Hematopoietic multipotent progenitor cell treated with erythropoietin and hydrocortisone succinate and interleukin-3 and kit ligand, for 8 days (in vitro differentiated cells): ENCODE measurements around the gene NELFB.
A peak's percentile ranks its signal among the peaks of the same experiment; 100 is the strongest.

Source experiments
- DNase-seq: peaks from one replicate; pipeline ENCODE4 v3.0.0-alpha.2; 2015

Gene NELFB

GRCh38 chr9:137224830-137225694, 30.1 kb upstream of the NELFB start, which contains the start of gene CYSRT1:
CYSRT1 (plus strand) TSS chr9:137225174; CDS start chr9:137225622, 448 bp downstream.
- no peak for DNase-seq

DNA sequence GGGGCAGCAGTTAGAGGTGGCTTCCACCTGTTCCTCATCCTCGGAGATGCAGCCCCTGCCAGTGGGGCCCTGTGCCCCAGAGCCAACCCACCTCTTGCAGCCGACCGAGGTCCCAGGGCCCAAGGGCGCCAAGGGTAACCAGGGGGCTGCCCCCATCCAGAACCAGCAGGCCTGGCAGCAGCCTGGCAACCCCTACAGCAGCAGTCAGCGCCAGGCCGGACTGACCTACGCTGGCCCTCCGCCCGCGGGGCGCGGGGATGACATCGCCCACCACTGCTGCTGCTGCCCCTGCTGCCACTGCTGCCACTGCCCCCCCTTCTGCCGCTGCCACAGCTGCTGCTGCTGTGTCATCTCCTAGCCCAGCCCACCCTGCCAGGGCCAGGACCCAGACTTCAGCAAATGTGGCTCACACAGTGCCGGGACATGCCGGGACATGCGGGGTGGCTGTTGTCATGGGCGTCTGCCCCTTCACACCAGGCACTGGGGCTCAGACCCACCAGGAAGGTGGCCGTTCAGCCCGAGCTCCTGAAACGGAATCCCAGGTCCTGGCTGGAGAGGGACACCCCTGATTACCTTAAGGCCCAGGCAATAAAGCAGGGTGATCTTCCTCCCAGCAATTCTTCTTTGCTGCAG, 29.3 kb upstream of the NELFB start:
- no peak for DNase-seq

DNA sequence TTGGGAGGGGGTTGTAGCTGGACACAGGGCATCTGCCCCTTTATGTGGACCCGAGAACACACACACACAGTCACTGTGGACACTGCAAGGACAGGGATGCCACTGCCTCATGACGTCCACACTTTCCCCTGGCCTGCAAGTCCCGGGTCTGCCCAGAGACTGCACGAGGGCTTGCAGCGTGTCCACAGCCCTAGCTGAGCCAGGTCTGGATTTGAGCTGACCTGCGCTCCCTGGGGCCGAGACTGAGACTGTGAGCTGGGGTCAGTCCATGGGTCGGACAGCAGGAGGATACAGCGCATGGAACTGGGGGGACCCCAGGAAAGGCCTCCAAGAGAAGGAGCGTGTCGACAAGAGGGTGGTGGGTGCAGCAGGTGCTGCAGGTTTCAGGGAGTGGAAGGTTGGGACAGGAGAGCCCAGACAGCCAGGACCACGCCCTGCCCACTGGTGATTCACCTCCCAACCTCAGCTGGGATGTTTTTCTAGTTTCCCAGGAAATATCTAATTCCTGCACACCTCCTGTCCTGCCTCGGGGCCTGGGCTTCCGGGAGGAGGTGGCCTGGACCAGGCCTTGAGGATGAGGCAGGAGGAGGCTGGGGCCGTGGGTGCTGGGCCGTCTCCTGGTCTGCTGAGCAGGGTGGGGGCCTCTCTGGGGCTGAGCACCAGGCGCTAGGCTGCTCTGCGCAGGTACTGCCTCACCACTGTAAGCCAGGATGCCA, 28.6 kb upstream of the NELFB start:
- DNase-seq = no peak

DNA sequence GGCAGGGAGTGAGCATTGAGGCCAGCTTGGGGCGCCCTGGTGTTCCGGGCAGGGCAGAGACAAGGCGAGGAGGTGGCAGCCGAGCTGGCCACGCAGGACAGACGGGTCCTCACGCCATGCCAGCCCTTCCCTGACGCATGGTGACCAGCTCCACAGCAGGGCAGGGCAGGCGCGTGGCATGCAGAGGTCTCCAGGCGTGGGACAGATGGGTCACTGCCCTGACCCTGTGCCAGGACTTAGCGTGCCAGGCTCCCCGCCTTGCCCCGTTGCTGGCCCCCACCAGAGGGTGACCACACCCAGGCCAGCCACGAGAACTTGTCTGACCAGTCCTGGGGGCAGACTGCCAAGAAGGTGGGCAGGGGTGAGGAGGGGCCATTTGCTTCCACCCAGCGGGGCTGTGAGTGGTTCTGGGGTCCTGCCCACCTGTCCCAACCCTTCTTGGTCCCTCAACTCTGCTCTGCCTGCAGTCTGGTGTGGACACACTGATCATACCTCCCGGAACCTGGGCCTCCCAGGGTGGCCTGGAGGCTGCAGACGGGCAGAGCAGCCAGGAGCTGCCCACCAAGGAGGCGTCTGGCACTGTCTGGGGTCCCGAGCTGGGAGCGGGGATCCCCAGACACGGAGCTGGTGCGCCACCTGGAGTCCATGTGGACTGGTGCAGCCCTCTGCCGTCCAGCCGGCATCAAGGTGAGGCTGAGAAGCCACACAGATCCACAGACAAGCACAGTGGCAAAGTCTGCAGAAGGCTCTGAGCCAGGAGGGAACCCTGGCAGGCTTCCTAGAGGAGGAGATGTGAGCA, 27.9 kb upstream of the NELFB start, which contains the start of gene RNF224:
TSS of gene RNF224 (plus strand) at position 449 of the 799 bp plus-strand sequence. CDS start 834 bp downstream, outside the sequence.
- peak; percentile 83 for DNase-seq

- DNase-seq = no peak
These were observed 27.1 kb upstream of the NELFB start for GRCh38 chr9:137227853-137228505.

DNA sequence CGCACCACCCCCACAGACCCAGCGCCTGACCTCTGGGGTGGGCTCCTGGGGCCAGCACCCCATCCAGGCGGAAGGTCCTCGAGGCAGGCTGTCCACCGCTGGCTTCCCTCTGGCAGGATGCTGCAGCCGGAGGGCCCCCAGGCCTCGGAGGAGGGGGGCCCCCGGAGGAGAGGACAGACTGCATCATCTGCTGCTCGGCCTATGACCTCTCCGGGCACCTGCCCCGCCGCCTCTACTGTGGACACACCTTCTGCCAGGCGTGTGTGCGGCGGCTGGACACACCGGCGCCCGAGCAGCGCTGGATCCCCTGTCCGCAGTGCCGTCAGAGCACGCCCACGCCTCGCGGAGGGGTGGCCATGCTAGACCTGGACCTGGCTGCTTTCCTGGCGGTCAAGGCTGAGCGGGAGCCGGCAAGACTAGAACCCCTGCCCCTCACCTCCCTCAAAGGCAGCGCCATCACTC, 26.6 kb upstream of the NELFB start:
- DNase-seq = no peak

GRCh38 chr9:137228968-137229896, 25.9 kb upstream of the NELFB start:
- DNase-seq = no peak

- no peak for DNase-seq
These were observed 25.0 kb upstream of the NELFB start for GRCh38 chr9:137229903-137230704.

- DNase-seq = no peak
These were observed 24.3 kb upstream of the NELFB start, which contains the start of gene SLC34A3 for GRCh38 chr9:137230705-137231371. SLC34A3 (plus strand) TSS chr9:137230901; CDS start chr9:137231703, 802 bp downstream.

DNA sequence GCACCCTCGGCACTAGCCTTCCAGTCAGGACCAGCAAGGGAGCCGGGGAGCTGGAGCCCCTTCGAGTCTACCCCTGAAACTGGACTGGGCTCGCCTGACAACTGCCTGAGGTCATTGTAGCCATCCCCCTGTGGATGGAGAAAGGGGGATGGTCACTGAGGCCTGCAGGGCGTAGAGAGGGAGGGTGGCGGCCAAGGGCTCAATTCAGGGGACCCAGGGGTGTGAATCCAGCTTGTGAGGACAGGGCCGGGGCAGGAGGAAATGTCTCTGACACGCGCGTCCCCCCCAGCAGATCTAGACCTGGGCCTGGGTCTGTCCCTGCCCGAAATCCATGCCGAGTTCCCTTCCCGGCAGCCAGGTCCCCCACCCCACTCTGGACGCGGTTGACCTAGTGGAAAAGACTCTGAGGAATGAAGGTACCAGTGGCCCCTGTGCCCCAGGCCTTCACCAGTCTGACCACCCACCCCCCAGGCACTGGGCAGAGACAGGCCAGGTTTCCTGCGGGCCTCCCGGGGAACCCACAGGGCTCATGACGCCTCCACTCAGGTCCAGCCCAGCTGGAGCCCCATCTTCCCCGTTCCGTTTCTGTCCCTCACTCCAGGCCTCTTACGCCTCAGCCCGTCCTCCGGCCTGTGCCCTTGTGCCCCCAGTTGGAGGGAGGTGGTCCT, 23.6 kb upstream of the NELFB start:
- no peak for DNase-seq

DNA sequence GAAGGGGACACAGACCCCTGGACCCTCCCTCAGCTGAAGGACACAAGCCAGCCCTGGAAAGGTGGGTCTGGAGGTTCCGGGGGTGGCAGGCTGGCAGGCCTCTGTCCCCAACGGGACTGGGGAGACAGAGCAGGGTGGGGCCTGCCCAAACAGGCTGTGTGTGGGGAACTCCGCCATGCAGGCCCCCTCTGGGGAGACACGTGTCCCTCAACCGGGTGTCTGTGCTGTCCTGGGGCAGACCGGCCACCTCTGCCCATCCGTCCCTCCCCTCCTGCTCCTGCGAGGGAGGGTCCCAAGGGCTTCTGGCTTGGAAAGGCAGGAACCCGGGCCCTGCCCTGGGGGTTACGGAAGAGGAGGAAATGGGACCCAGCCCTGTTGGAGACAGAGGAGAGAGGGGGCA, 23.0 kb upstream of the NELFB start:
- DNase-seq = no peak

- DNase-seq = no peak
These were observed 22.6 kb upstream of the NELFB start for GRCh38 chr9:137232510-137232909.

DNA sequence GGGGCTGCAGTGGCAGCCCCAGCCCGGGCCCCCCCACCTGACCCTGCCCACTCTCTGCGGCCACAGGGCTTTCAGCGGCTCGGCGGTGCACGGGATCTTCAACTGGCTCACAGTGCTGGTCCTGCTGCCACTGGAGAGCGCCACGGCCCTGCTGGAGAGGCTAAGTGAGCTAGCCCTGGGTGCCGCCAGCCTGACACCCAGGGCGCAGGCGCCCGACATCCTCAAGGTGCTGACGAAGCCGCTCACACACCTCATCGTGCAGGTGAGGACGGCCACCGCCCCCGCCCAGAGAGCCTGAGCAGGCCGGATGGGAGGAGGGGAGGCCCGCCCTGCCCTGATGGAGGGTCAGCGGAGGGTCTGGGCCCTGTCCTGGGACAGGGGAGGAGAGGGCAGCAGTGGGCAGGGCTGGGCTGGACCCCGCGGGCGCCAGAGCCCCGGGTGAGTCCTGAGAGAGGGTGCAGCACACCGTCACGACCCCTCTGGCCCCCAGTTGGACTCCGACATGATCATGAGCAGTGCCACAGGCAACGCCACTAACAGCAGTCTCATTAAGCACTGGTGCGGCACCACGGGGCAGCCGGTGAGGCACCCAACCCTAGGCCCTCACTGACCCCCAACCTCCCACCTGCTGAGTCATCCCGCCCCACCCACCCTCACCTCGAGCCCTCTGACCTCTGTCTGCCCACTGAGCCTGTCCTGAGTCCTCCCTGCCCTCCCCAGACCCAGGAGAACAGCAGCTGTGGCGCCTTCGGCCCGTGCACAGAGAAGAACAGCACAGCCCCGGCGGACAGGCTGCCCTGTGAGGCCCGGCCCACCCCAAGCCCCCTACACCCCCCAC, 21.8 kb upstream of the NELFB start:
- DNase-seq = no peak

GRCh38 chr9:137234055-137234697, 21.0 kb upstream of the NELFB start:
- no peak for DNase-seq

GRCh38 chr9:137234758-137235423, 20.2 kb upstream of the NELFB start:
- DNase-seq = no peak

DNA sequence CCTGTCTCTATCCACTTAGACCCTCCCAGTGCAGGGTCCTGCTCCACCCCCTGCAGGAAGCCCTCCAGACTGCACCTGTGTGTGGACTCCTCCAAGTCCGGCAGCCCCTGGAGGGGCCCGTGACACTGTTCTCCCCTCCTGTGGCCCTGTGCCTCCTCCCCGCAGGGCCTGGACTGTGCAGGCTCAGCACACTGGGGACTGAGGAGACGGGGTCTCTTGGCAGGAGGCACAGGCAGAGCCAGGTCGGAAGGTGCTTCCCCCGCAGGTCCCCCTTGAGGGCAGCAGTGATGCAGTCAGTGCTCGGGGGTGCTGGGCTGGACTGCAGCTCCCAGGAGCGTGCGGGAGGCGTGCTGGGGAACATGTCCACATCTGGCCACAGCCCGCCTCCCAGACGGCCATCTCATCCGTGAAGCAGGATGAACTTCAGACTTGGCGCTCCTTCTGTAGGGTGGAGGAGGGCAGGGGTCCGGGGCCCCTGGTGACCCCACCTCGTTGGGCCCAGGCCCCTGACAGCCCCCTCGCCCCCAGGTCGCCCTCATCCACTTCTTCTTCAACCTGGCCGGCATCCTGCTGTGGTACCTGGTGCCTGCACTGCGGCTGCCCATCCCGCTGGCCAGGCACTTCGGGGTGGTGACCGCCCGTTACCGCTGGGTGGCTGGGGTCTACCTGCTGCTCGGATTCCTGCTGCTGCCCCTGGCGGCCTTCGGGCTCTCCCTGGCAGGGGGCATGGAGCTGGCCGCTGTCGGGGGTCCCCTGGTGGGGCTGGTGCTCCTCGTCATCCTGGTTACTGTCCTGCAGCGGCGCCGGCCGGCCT, 19.5 kb upstream of the NELFB start:
- DNase-seq = no peak
